ENCODE data around the gene LZTS3.

DNA sequence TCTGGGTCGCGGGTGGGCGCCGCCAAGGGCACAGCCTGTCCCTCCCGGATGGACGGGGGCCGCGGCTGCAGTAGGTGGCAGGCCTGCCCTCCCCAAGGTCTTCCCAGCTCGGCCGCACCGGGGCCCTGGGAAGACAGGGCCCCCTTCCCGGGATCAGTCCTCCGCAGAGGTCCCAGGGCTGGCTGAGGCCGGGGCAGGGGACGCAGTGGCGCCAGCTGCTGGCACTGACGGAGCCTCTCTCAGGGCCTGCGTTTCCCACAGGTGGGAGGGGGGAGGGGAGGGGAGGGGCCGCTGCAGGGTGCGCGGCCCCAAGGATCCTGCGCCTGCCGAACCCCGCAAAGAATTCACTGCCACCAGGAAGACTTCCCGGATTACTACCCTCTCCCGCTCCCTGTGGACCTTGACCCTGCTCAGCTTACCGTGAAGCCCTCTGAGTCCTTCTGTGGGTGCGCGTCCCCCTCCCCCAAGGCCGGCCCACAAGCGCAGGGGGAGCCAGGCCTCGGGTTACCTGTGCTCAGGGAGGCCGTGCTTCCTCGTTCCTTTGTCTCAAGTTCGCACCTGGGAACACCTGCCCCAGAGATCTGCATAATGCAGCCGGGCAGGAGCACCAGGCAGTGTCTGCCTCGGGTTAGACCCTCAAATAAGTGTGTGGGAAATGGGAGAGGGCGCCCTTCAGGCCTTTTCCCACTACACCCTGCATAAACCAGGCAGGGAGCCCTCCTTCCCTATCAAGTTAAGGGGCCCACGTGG lies 5.1 kb downstream of the LZTS3 start:
- TF ChIP-seq JAZF1 (CRISPR knock-in tag; IDR thresholded peaks at IDR 0.05), result no peak
- TF ChIP-seq, protein P1, sequence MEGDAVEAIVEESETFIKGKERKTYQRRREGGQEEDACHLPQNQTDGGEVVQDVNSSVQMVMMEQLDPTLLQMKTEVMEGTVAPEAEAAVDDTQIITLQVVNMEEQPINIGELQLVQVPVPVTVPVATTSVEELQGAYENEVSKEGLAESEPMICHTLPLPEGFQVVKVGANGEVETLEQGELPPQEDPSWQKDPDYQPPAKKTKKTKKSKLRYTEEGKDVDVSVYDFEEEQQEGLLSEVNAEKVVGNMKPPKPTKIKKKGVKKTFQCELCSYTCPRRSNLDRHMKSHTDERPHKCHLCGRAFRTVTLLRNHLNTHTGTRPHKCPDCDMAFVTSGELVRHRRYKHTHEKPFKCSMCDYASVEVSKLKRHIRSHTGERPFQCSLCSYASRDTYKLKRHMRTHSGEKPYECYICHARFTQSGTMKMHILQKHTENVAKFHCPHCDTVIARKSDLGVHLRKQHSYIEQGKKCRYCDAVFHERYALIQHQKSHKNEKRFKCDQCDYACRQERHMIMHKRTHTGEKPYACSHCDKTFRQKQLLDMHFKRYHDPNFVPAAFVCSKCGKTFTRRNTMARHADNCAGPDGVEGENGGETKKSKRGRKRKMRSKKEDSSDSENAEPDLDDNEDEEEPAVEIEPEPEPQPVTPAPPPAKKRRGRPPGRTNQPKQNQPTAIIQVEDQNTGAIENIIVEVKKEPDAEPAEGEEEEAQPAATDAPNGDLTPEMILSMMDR (IDR thresholded peaks at IDR 0.05), result no peak

Measured in WTC11 (cell line).